DMS114 treated with DMSO at 0.1 percent for 48 hours (cell line): ENCODE data around the gene SPACA5.
"Not testable (repeated sequence)": the region's sequence is repeated elsewhere in the genome, so short reads cannot be mapped to it uniquely, and the experiment has no call there.

Source experiments
- DNase-seq: peaks from one replicate; lab custom pipeline; 2025; ENCODE audit not compliant: unreplicated experiment; lab: John Stamatoyannopoulos, UW

The SPACA5 gene

GRCh38 chrX:48021026-48021900 is 14.5 kb downstream of the SPACA5 start:
- DNase-seq, result peak; percentile 86

GRCh38 chrX:48022100-48022499 is 15.3 kb downstream of the SPACA5 start:
- no peak for DNase-seq

DNA sequence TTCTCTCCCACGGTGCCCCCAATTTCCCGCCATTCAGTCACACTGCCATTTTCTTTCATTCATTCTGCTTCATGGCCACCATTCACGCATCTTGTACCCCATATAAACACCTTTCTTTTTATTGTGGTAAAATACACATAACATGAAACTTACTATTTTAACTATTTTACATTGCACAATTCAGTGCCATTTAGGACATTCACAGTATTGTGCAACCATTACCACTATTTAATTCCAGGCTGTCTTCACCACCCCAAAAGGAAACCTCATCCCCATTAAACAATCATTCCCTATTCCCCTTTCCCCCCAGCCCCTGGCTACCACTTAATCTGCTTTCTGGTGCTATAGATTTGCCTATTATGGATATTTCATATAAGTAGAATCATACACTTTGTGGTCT is 15.9 kb downstream of the SPACA5 start:
- DNase-seq, result no peak

GRCh38 chrX:48025561-48025960 is 18.8 kb downstream of the SPACA5 start:
- peak; percentile 18 for DNase-seq

- DNase-seq, result not testable (repeated sequence)
Observed at GRCh38 chrX:48027545-48027944, 20.8 kb downstream of the SPACA5 start.

- DNase-seq, result no peak
Observed at GRCh38 chrX:48028091-48028490, 21.3 kb downstream of the SPACA5 start.

DNA sequence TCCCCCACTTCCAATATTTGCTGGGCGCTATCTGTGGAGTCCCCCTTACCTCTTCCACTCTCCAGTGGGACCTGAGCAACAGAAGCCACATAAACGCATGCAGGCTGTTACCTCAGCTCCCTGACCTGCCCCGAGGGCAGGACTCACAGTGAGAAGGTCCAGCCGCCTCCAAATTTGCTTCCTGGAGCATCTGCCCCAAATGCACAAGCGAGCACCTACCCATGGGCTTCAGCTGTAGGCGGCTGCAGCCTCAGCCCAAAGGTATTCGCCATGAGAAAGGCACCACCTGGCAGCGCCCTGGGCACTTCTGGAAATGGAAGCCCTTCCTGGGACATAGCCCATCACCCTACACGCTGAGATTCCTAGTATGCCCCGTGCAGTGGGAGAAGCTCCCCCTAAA is 23.4 kb downstream of the SPACA5 start:
- DNase-seq, result no peak

GRCh38 chrX:48030641-48031173 is 23.9 kb downstream of the SPACA5 start:
- not testable (repeated sequence) for DNase-seq

DNA sequence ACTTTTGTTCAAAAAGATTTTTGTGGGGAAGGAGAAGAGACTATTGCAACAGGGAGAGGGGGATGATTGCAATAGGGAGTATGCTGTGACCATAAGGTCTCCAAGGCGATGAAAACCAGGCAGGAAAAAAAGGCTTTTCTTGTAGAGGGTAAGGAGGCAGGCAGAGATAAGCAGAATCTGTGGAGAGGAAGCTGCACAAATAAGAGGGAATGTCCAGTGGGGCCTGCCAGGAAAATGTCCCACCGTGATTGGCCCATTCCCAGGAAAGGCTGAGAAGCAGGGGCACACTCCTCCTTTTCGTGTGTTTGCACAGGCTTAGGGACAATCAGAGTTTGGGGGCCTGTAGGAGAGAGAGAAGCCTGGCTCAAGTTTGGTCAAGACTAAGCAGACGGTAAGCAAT is 29.1 kb downstream of the SPACA5 start:
- no peak for DNase-seq

GRCh38 chrX:48043056-48043455 is 36.3 kb downstream of the SPACA5 start:
- DNase-seq, result no peak

GRCh38 chrX:48045410-48046311 is 38.9 kb downstream of the SPACA5 start:
- no peak for DNase-seq

- DNase-seq, result no peak
Observed at GRCh38 chrX:48046846-48047245, 40.1 kb downstream of the SPACA5 start.

GRCh38 chrX:48058621-48059295 is 52.0 kb downstream of the SPACA5 start:
- DNase-seq, result no peak

DNA sequence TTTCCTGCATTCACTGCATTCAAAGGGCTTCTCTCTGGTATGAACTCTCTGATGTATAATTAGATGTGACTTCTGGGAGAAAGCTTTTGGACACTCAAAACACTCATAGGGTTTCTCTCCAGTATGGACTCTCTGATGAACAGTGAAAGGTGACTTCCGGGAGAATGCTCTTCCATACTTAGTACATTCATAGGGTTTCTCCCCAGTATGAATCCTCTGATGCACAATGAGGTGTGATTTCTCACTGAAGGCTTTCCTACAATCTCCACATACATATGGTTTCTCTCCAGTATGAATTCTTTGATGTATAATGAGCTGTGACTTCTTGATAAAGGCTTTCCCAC is 52.5 kb downstream of the SPACA5 start:
- no peak for DNase-seq
